NK-92 treated with Interleukin-12 subunit alpha and Interleukin-12 subunit beta, amount 100 ng/mL, for 24 hours (cell line): Measurements from ENCODE around the gene DCAF7.

Source experiments
- DNase-seq: peaks from one replicate; lab custom pipeline; 2025; lab: John Stamatoyannopoulos, UW

Gene DCAF7

GRCh38 chr17:63549946-63550816 lies at the start of gene DCAF7:
DCAF7 (plus strand) TSS chr17:63550477; CDS start chr17:63550678, 201 bp downstream.
- peak; percentile 98 for DNase-seq

GRCh38 chr17:63500543-63501390 lies 49.5 kb upstream of the DCAF7 start:
- DNase-seq: no peak

- DNase-seq: no peak
Observed at GRCh38 chr17:63503341-63503705, 47.0 kb upstream of the DCAF7 start.

GRCh38 chr17:63504261-63504660 lies 46.0 kb upstream of the DCAF7 start:
- DNase-seq: no peak

DNA sequence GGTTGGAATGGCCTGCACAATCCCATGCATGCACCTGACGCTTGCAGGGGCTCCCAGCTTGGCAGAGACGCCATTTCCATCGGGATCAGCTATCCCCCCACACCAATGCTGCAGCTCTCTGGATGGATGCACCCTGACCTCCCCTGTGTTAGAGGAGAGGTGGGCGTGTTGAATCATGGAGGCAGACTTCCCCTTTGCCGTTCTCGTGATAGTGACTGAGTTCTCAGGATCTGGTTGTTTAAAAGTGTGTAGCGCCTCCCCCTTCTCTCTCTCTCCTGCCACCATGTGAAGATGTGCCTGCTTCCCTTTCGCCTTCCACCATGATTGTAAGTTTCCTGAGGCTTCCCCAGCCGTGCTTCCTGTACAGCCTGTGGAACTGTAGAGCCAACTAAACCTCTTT lies 44.9 kb upstream of the DCAF7 start:
- no peak for DNase-seq

DNA sequence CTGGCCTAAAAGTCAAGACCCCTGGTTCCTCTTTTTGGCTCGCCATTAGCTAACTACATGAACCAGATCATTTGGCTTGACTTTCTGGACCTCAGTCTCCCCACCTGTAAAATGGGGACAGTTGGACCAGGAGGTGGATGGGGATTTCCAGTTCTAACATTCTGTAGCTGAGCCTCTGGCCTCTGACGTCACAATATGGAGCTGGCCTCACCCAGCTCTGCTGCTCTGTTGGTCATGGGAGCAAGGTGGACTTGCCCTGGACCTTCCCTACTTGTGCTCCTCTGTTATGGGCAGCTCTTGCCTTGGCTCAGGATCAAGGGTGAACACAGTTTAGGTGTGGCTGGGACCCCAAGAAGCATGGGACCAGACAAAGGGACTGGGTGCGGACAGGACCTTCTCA lies 43.6 kb upstream of the DCAF7 start:
- DNase-seq: no peak

GRCh38 chr17:63511331-63511730 lies 38.9 kb upstream of the DCAF7 start:
- DNase-seq: no peak

GRCh38 chr17:63512388-63512787 lies 37.9 kb upstream of the DCAF7 start:
- no peak for DNase-seq

- DNase-seq: no peak
Observed at GRCh38 chr17:63512896-63513644, 37.2 kb upstream of the DCAF7 start.

DNA sequence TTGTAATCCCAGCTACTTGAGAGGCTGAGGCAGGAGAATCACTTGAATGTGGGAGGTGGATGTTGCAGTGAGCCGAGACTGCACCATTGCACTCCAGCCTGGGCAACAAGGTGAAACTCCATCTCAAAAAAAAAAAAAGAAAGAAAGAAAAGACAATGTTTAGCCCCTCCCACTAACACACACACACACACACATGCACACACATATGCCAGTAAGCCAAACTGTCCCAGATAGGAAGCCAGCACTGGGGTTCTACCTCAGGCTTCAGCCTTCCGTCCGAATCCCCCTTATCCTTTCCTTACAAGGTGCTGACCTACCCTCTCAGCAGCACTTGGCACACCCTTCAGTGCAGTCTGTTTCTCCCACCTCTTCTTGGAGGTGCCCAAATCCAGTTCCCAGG lies 35.8 kb upstream of the DCAF7 start:
- DNase-seq: no peak

DNA sequence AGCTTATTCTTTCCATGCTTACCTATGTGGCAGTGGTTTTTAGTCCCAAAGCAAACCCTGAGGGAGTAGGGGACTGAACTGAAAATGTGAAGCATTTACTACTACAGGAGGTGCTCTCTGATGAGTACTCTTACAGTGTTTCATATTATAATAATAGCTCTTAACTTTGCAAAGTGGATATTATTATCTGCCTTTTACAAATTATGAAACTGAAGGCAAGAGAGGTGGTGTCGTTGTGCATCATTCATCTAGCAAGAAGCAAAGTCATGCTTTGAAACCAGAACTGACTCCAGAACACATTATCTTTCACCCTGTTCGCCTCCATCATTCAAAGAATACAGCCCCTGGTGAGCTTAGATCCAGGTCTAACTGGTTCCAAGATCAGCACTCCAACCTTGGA lies 35.3 kb upstream of the DCAF7 start:
- no peak for DNase-seq

DNA sequence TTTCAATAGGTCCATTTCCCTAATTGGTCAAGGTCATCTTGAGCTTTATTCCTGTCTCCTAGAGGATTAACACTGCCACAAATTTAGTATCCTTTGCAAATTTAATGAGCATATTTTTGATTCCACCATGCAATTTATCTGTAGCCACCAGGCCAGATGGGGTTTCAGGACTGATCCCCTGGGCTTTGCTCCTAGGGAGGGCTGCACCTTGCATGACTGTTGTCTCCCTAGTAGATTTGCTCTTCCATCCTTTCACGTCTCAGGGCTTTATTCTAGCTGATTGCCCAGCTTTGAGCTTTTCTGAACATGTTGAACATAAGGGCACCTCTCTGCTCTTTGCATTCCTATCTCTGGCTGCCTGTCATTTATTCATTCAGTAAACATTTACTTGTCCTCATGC lies 34.9 kb upstream of the DCAF7 start:
- no peak for DNase-seq

- peak; percentile 13 for DNase-seq
Observed at GRCh38 chr17:63516910-63517824, 33.1 kb upstream of the DCAF7 start.

GRCh38 chr17:63517825-63518534 lies 32.3 kb upstream of the DCAF7 start:
- DNase-seq: no peak

GRCh38 chr17:63519116-63519881 lies 31.0 kb upstream of the DCAF7 start:
- no peak for DNase-seq

GRCh38 chr17:63519972-63520882 lies 30.1 kb upstream of the DCAF7 start:
- no peak for DNase-seq

- DNase-seq: no peak
Observed at GRCh38 chr17:63523253-63523855, 26.9 kb upstream of the DCAF7 start, which contains the start of gene KCNH6. KCNH6 (plus strand) TSS chr17:63523358; CDS start chr17:63523414, 56 bp downstream.

- DNase-seq: no peak
Observed at GRCh38 chr17:63524051-63524450, 26.2 kb upstream of the DCAF7 start.
